Colonic mucosa (tissue), 4 donors: ENCODE data around the gene GMDS. TPM values are rescaled to one million over a fixed set of nuclear protein-coding genes. Genes with fewer than 3 reads are reported as not detected.
A peak's percentile ranks its signal among the peaks of the same experiment; 100 is the strongest.

Experiments used
- DNase-seq: peaks from one replicate; pipeline ENCODE4 v3.0.0-alpha.2; 2020
- H3K27ac ChIP-seq: fragments of 200-600 bp; one replicate; pipeline ENCODE4 v1.8.0; 2021
- H3K27me3 ChIP-seq: fragments of 200-600 bp; one replicate; pipeline ENCODE4 v1.8.0; 2021
- H3K36me3 ChIP-seq: fragments of 200-600 bp; one replicate; pipeline ENCODE4 v1.8.0; 2021
- H3K4me1 ChIP-seq: fragments of 200-600 bp; one replicate; pipeline ENCODE4 v1.8.0; 2021; ENCODE audit warnings: mild to moderate bottlenecking
- H3K4me3 ChIP-seq: fragments of 200-600 bp; one replicate; pipeline ENCODE4 v1.8.0; 2021
- H3K9ac ChIP-seq, 2 donors: one replicate each; pipeline ENCODE4 v1.7.0; 2013; ENCODE audit warnings: control low read depth in 2 of 2, low read depth in 2 of 2, low read length in 2 of 2
- H3K9me3 ChIP-seq: fragments of 200-600 bp; one replicate; pipeline ENCODE4 v1.8.0; 2021
- intact Hi-C: fragments of 100-400 bp; cut with DNase I; formaldehyde crosslinking; loops from one replicate; pipeline ENCODE4 v1.14.1; 2022
- total RNA-seq, 2 donors: library from RNA; stranded (reverse); fragmentation: NEBNext Ultra II Directional in 1 of 2; extraction: Animal tissue kit (Norgen Biotek cat#: 25700) in 1 of 2; gene quantifications; one replicate each; pipeline ENCODE4 v1.2.1, GENCODE V29; 2021
- TF ChIP-seq, protein P1 (sequence below): fragments of 200-600 bp; IDR thresholded peaks from one replicate; pipeline ENCODE4 v1.8.0; 2022; ENCODE audit warnings: antibody characterized with exemption, mild to moderate bottlenecking
- donor health status: healthy.
- donor health status: DM: no; HTN: no; CAD: no.
- donor health status: DM: no; HTN: no; CAD: no.

Gene GMDS
- total RNA-seq, 2 donors from 2014 or later: 247 to 272 TPM

DNA sequence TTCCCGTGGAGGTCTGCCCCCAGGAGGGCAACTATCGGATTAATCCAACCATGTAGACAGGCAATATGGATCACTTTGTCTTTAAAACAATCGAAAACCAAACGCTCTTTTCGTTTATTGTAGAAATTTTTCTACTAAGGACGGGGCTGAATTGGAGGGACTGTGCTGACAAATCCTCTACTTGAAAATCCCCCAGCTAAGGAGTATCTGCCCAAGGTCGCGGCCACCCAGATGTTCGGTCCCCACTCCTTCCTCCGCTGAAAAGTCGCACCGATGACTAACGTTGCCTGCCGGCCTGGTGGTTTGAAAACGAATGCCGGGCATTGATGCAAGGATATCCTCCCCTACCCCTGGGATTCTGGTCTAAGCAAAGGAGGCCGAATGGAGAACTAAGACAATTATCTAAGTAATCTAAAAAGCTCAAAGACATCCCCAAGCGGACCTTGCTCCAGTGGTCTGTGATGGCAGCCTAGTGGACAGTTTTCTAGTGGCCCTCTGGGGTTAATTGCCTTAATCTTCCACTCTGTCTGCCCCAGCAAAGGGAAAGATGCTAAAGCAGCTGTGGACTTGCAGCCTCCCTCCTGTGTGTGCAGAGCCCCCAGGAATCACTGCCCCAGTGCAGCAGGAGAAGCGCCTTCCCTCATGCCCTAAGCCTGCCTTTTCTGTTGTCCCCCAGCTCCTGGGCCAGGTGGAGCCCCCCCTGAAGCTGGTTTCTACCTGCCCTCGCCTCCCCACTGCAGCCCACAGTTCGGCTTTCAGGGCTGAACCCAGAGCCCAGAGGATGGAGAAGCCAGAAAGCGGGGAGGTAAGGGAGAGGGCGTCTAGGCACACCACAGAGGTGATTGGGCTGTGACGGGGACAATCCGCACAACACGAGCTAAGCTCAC, 639.3 kb downstream of the GMDS start:
- intact Hi-C loops: no loop called here
- H3K9me3 ChIP-seq: no peaks in the 10 kb centered on the region
- TF ChIP-seq, protein P1, sequence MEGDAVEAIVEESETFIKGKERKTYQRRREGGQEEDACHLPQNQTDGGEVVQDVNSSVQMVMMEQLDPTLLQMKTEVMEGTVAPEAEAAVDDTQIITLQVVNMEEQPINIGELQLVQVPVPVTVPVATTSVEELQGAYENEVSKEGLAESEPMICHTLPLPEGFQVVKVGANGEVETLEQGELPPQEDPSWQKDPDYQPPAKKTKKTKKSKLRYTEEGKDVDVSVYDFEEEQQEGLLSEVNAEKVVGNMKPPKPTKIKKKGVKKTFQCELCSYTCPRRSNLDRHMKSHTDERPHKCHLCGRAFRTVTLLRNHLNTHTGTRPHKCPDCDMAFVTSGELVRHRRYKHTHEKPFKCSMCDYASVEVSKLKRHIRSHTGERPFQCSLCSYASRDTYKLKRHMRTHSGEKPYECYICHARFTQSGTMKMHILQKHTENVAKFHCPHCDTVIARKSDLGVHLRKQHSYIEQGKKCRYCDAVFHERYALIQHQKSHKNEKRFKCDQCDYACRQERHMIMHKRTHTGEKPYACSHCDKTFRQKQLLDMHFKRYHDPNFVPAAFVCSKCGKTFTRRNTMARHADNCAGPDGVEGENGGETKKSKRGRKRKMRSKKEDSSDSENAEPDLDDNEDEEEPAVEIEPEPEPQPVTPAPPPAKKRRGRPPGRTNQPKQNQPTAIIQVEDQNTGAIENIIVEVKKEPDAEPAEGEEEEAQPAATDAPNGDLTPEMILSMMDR: no peak
- H3K9ac ChIP-seq: no peak overlapping the region
- H3K36me3 ChIP-seq: no peaks in the 10 kb centered on the region
- no peak overlapping the region for H3K4me3 ChIP-seq
- DNase-seq: no peak
- H3K27ac ChIP-seq: no peak overlapping the region
- H3K27me3 ChIP-seq: peaks cover 85% of the 10 kb centered on the region
- peaks cover 23% of the 10 kb centered on the region for H3K4me1 ChIP-seq

DNA sequence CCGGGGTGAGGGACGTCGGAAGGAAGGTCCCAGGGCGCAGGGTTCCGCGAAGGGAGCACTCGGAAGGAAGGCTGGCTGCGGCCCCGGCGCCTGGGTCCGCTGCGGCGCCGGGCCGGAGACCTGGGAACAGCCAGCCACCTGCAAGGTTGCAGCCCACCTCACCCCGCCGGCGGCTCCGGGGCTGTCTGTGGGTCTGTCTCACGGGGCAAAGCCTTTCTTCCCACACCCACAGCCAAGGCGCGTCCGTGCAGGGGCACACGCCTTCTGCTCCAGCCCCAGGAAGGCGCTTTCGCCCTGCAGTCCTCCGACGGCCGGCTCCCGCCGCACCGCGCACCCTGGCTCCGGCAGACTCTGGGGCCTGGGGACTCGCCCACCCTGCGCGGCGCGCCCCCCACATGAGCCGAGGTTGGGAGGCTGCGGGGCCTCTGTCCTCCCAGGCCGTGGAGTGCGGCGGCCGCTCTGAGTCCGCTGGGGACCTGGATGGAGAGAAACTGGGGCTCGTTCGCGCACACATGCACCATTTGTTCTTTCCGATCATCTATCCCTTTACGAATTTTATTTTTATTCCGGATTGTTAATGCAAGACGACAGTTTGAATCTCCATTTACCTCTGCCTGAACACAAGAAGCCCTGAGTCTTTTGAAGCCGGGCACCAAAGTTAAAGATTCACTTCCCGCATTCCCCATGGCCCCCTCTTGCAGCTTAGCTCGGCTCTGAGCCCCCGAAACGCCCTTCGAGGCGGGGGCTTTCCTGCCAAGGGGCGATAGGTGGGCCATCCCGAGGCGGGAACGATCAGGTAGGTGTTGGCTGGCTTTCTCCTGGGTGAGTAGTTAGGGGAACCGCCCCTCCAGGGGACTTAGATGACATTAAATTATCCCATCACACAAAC, 640.2 kb downstream of the GMDS start:
- H3K9me3 ChIP-seq: no peaks in the 10 kb centered on the region
- no peaks in the 10 kb centered on the region for H3K36me3 ChIP-seq
- no peak overlapping the region for H3K9ac ChIP-seq
- no peak for DNase-seq
- intact Hi-C loops: no loop called here
- TF ChIP-seq, protein P1: no peak
- peaks cover 20% of the 10 kb centered on the region for H3K4me1 ChIP-seq
- peak overlapping the region; percentile 48 for H3K4me3 ChIP-seq
- peaks cover 88% of the 10 kb centered on the region for H3K27me3 ChIP-seq
- no peak overlapping the region for H3K27ac ChIP-seq

DNA sequence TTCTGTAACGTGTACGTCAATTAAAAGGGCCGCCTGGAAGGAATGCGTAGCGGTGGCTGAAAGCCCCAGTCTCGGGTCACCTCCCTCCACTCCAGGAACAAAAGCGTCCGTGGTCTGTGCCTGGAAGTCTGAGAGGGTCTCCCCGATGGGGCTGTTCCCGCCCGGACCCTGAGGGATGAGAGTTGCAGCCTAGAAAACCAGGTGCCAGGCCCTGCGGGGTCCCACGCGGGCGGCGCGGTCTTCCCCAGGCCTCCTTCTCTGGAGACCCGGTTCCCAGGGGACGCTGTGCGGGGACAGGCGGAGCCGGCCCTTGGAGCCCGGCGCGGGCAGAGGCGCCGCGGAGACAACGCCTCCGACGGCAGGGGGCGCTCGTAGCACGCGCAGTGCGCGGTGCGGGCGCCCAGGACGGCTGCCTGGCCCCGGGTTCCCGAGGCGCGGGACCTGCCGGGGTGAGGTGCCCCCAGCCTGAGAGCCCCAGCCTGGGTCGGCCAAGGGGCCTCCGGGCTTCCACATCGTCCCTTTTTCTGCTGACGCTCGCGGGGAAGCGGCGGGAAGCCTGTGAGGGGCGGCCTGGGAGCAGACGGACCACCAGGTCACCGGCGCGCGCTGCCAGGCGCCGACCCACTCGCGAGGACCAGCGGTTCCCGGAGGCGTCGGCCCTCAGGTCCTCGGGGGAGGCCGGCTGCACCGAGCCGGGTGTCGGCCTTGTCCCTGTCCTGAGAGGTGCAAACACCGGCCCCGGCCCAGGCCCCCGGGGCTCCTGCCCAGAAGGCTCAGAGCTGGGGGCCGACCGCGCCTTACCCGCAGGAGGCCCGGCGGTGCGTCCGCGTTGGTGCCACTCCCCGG, 641.0 kb downstream of the GMDS start:
- intact Hi-C loops: loop anchor here (5.0 kb wide), 3 partner anchors 503 to 748 kb away; no protein-coding TSS in a partner anchor
- Histone ChIP-seq H3K4me1 (peaks cover 20% of the 10 kb centered on the region), H3K36me3 (no peaks in the 10 kb centered on the region), H3K27me3 (peaks cover 94% of the 10 kb centered on the region), H3K9me3 (no peaks in the 10 kb centered on the region), H3K27ac (no peak overlapping the region), H3K4me3 (peak overlapping the region; percentile 48), H3K9ac (peak overlapping the region in 1 of 2 donors; percentile 14)
- DNase-seq: peak; percentile 61
- TF ChIP-seq, protein P1: peak; percentile 98

DNA sequence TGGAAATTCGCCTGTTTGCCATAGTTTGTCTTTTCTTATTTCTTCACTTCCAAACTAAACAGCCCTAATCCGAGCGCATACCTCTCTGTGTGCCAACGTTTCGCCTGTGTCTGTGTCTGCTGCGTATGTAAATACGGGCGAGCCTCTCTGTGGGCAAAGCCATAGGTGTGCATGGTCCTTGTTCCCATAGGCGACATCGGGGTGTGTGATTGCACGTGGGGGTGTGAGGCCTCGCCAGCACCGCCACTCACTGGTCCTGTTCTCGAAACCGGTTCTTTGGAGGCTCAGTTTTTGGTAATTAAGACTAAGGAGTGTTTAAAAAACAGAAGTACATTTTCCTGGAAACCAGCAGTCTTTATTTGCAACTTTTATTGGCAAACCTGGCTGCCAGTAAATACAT, 641.7 kb downstream of the GMDS start:
- Histone ChIP-seq H3K27me3 (peaks cover 90% of the 10 kb centered on the region), H3K9me3 (no peaks in the 10 kb centered on the region), H3K36me3 (no peaks in the 10 kb centered on the region), H3K4me3 (no peak overlapping the region), H3K27ac (no peak overlapping the region), H3K4me1 (peaks cover 20% of the 10 kb centered on the region), H3K9ac (no peak overlapping the region)
- TF ChIP-seq, protein P1: no peak
- intact Hi-C loops: loop anchor here (5.0 kb wide), 3 partner anchors 504 to 749 kb away; no protein-coding TSS in a partner anchor
- DNase-seq: no peak
